ENCODE results near the gene TMEM117.

GRCh38 chr12:43980627-43981191, 144.8 kb downstream of the TMEM117 start:
- TF ChIP-seq CTCF (IDR thresholded peaks at IDR 0.05) (no peak), EZH2 (IDR thresholded peaks at IDR 0.05; ENCODE audit: borderline replicate concordance, insufficient read depth, low read depth, low read length, poor library complexity, severe bottlenecking) (no peak)

Data from B cell (primary cell).